Activated CD4-positive, alpha-beta T cell treated with anti-CD3 and anti-CD28 coated beads for 36 hours (primary cell): ENCODE data around the gene HAS3. TPM values are rescaled to one million over a fixed set of nuclear protein-coding genes. Genes with fewer than 3 reads are reported as not detected.
"Not testable (repeated sequence)": the region's sequence is repeated elsewhere in the genome, so short reads cannot be mapped to it uniquely, and the experiment has no call there.

Source experiments
- ATAC-seq: fragments of 200-7000 bp; cut with Tn5 transposase; one replicate; pipeline ENCODE4 v1.10.0; 2021; ENCODE audit warnings: mild to moderate bottlenecking, moderate library complexity
- CTCF ChIA-PET: fragments of 350-600 bp; sonication (Branson Sonifier 250); formaldehyde crosslinking; loops from one replicate; lab custom pipeline; 2021; ENCODE audit warnings: antibody characterized with exemption; lab: Charles Lee
- POLR2A ChIA-PET: fragments of 350-600 bp; sonication (Branson Sonifier 250); formaldehyde crosslinking; loops from one replicate; lab custom pipeline; 2021; ENCODE audit warnings: antibody characterized with exemption, inconsistent platforms; lab: Charles Lee
- DNase-seq: peaks from one replicate; pipeline ENCODE4 v3.0.0-alpha.2; 2020
- H3K27ac Mint-ChIP-seq: one replicate; pipeline ENCODE4 v1.8.0; 2021; ENCODE audit warnings: mixed read lengths
- H3K27me3 Mint-ChIP-seq: one replicate; pipeline ENCODE4 v1.8.0; 2021; ENCODE audit warnings: mixed read lengths
- H3K36me3 Mint-ChIP-seq: one replicate; pipeline ENCODE4 v1.8.0; 2021; ENCODE audit warnings: low read depth, mixed read lengths
- H3K4me1 Mint-ChIP-seq: one replicate; pipeline ENCODE4 v1.8.0; 2021; ENCODE audit warnings: mixed read lengths
- H3K4me3 Mint-ChIP-seq: one replicate; pipeline ENCODE4 v1.8.0; 2021; ENCODE audit warnings: mild to moderate bottlenecking, moderate library complexity, mixed read lengths
- H3K9me3 Mint-ChIP-seq: one replicate; pipeline ENCODE4 v1.8.0; 2021; ENCODE audit warnings: low read depth, mixed read lengths
- intact Hi-C, 2 experiments: fragments of 100-400 bp; cut with DNase I in 1 of 2; cut with micrococcal nuclease in 1 of 2; formaldehyde crosslinking; loops; one replicate each; pipeline versions ENCODE4 v1.14.2 to v1.15.1; 2022 to 2024; cut with DNase I, micrococcal nuclease
- total RNA-seq, 2 experiments: library from RNA; stranded (reverse); gene quantifications; one replicate each; pipeline ENCODE4 v1.2.3, GENCODE V29; 2021

HAS3 gene
- total RNA-seq, 2 experiments from 2014 or later: 0.39 to 0.42 TPM

- H3K4me1 Mint-ChIP-seq, H3K9me3 Mint-ChIP-seq, H3K4me3 Mint-ChIP-seq, DNase-seq, H3K27me3 Mint-ChIP-seq, H3K27ac Mint-ChIP-seq, ATAC-seq, POLR2A ChIA-PET: not testable (repeated sequence)
- peaks cover 51% of the 10 kb centered on the region for H3K36me3 Mint-ChIP-seq
- CTCF ChIA-PET: interaction anchor here (0.6 to 6.1 kb wide), 13 partner anchors 9 to 245 kb away, joined by 3 to 90 read pairs (median 4); partner anchors contain the start of genes CHTF8 and UTP4
- intact Hi-C loops: loop anchor here (1.0 kb wide), 1 partner anchor 138 kb away; no protein-coding TSS in a partner anchor
These were observed 44.2 kb downstream of the HAS3 start for GRCh38 chr16:69149621-69150020.

DNA sequence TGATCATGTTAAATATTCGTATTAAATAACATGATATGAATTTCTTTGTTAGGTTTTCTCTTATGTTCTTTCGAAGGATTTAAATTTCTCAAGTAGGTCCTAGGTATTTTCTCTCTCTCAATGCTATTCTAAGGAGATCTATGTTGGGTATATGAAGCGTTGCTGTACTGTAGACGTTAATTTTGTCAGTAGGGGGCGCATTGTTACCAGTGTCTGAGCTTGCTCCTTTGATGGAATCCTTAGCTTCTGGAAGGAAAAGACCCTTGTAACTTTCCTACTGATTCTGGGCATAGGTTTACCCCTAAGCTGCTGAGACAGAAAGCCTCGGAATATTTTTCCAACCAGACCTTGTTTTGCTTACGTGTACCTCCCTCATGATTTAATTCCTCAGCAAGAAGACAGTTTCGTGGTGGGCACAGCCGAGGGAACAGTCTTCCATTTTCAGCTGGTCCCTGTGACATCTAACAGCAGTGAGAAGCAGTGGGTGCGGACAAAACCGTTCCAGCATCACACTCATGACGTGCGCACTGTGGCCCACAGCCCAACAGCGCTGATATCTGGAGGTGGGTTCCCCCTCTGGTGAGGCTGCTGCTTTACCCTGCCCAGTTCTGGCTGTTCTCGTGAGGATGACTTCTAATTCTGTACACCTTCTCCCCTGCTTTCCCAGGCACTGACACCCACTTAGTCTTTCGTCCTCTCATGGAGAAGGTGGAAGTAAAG is 44.9 kb downstream of the HAS3 start:
- Mint-ChIP-seq H3K27ac (no peak overlapping the region), H3K4me3 (no peak overlapping the region), H3K36me3 (peaks cover 56% of the 10 kb centered on the region), H3K4me1 (no peaks in the 10 kb centered on the region), H3K27me3 (no peaks in the 10 kb centered on the region), H3K9me3 (no peaks in the 10 kb centered on the region)
- ATAC-seq (peak; percentile 78), DNase-seq (peak; percentile 60)
- CTCF ChIA-PET: interaction anchor here (0.6 to 6.1 kb wide), 17 partner anchors 8 to 559 kb away, joined by 3 to 90 read pairs (median 4); partner anchors contain the start of genes CHTF8, SNTB2 and UTP4
- intact Hi-C loops: loop anchor here (1.0 kb wide), 1 partner anchor 137 kb away; no protein-coding TSS in a partner anchor
- POLR2A ChIA-PET: no interaction called here

DNA sequence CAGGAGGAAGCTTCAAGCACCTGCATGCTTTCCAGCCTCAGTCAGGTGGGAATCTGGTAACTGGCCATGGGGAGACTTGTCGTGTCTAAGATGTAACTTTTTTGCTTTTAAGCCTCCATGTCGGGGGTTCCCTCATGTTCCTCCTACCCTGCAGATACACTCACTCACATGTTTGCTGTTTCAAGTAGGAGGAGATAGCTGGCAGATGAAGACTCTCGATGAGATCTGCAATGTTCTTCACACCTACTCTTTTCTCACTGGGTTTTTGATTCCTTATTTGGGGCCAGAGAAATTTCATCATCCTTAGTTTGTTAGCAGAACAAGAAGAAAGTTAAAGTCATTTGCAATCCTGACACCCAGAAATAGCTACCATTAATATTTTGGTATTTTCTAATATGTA is 51.7 kb downstream of the HAS3 start:
- ATAC-seq (no peak), DNase-seq (no peak)
- Mint-ChIP-seq H3K4me3 (no peak overlapping the region), H3K9me3 (no peaks in the 10 kb centered on the region), H3K27me3 (no peaks in the 10 kb centered on the region), H3K36me3 (peaks cover 68% of the 10 kb centered on the region), H3K27ac (peak overlapping the region; percentile 37), H3K4me1 (peaks cover 21% of the 10 kb centered on the region)
- intact Hi-C loops: no loop called here
- CTCF ChIA-PET: interaction anchor here (0.8 to 1.5 kb wide), 10 partner anchors 9 to 131 kb away, joined by 3 to 9 read pairs (median 3); no protein-coding TSS in a partner anchor
- POLR2A ChIA-PET: interaction anchor here (1.6 kb wide), 1 partner anchor 9 kb away, joined by 7 read pairs; no protein-coding TSS in a partner anchor

- Mint-ChIP-seq H3K27ac (peak overlapping the region; percentile 19), H3K9me3 (no peaks in the 10 kb centered on the region), H3K27me3 (no peaks in the 10 kb centered on the region), H3K4me3 (no peak overlapping the region), H3K4me1 (peaks cover 39% of the 10 kb centered on the region), H3K36me3 (peaks cover 59% of the 10 kb centered on the region)
- no peak for DNase-seq
- CTCF ChIA-PET: interaction anchor here (1.0 to 2.2 kb wide), 3 partner anchors 8 to 631 kb away, joined by 3 to 7 read pairs (median 5); no protein-coding TSS in a partner anchor
- ATAC-seq: no peak
- POLR2A ChIA-PET: interaction anchor here (0.6 kb wide), 1 partner anchor 33 kb away, joined by 3 read pairs; no protein-coding TSS in a partner anchor
- intact Hi-C loops: no loop called here
These were observed 54.7 kb downstream of the HAS3 start for GRCh38 chr16:69160192-69160591.

GRCh38 chr16:69165584-69165983 is 60.1 kb downstream of the HAS3 start:
- Mint-ChIP-seq H3K9me3 (no peaks in the 10 kb centered on the region), H3K4me3 (no peak overlapping the region), H3K27me3 (no peaks in the 10 kb centered on the region), H3K36me3 (peaks cover 65% of the 10 kb centered on the region), H3K27ac (peak overlapping the region; percentile 87), H3K4me1 (peaks cover 52% of the 10 kb centered on the region)
- DNase-seq: no peak
- POLR2A ChIA-PET: interaction anchor here (0.7 to 2.6 kb wide), 6 partner anchors 8 to 607 kb away, joined by 3 to 15 read pairs (median 6); partner anchors contain the start of gene SNTB2
- ATAC-seq: no peak
- intact Hi-C loops: loop anchor here in 1 of 2 experiments (5.0 kb wide), 1 partner anchor 122 kb away; no protein-coding TSS in a partner anchor
- CTCF ChIA-PET: interaction anchor here (0.6 to 2.4 kb wide), 11 partner anchors 10 to 226 kb away, joined by 3 to 12 read pairs (median 5); partner anchors contain the start of gene SNTB2

GRCh38 chr16:69166221-69166833 is 60.9 kb downstream of the HAS3 start:
- CTCF ChIA-PET: interaction anchor here (0.6 to 2.4 kb wide), 16 partner anchors 9 to 144 kb away, joined by 3 to 13 read pairs (median 6); partner anchors contain the start of gene SNTB2
- ATAC-seq (peak; percentile 92), DNase-seq (peak; percentile 91)
- H3K4me3 Mint-ChIP-seq: peak overlapping the region; percentile 32
- peak overlapping the region; percentile 87 for H3K27ac Mint-ChIP-seq
- intact Hi-C loops: loop anchor here (1.0 to 5.0 kb wide), 12 partner anchors 20 to 506 kb away; partner anchors contain the start of genes CHTF8 (in 2 of the 2), UTP4 (in 2 of the 2), NFAT5 (in 1 of the 2) and SNTB2 (in 1 of the 2)
- H3K27me3 Mint-ChIP-seq: no peaks in the 10 kb centered on the region
- peaks cover 64% of the 10 kb centered on the region for H3K36me3 Mint-ChIP-seq
- H3K4me1 Mint-ChIP-seq: peaks cover 52% of the 10 kb centered on the region
- no peaks in the 10 kb centered on the region for H3K9me3 Mint-ChIP-seq
- POLR2A ChIA-PET: interaction anchor here (0.6 to 2.6 kb wide), 12 partner anchors 9 to 608 kb away, joined by 3 to 15 read pairs (median 5); partner anchors contain the start of gene SNTB2

DNA sequence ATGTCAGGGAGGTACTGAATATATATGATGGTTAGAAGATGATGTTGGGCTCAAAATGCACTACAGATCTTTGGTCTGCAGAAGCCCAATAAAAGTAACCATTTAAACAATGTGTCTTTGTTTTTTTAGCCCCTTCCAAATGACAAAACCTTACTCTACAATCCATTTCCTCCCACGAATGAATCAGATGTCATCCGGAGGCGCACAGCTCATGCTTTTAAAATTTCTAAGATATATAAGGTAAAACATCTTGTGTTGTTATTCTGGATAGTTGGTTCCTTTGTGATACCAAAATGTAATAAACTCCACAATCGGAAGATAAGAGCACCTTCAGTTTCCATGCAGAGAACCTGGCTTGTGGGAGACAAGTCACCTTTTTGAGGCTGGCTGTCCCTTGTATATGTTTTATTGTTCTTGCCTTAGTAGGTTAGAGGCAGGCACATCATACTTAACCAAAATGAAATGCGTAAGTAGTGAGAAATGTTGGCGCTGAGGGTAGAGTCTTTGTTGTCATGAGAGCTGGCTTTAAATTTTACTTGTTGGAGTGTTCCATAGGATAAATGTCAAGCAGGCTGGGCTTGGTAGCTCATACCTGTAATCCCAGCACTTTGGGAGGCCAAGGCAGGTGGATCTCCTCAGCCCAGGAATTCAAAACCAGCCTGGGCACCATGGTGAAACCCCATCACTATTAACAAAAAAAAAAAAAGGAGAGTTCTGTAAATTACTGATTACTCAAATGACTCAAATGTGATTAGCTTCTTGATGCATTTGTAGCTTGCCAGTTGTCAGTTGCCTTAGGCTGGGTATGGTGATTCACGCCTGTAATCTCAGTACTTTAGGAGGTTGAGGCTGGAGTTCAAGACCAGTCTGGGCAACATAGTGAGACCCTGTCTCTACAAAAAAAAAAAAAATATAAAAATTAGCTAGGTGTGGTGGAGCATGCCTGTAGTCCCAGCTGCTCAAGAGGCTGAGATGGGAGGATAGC is 61.8 kb downstream of the HAS3 start:
- Mint-ChIP-seq H3K27ac (peak overlapping the region; percentile 87), H3K9me3 (no peaks in the 10 kb centered on the region), H3K4me3 (peak overlapping the region; percentile 38), H3K36me3 (peaks cover 63% of the 10 kb centered on the region), H3K27me3 (no peaks in the 10 kb centered on the region), H3K4me1 (peaks cover 52% of the 10 kb centered on the region)
- intact Hi-C loops: loop anchor here (1.0 to 5.0 kb wide), 12 partner anchors 19 to 507 kb away; partner anchors contain the start of genes CHTF8 (in 2 of the 2), UTP4 (in 2 of the 2), NFAT5 (in 1 of the 2) and SNTB2 (in 1 of the 2)
- peak; percentile 30 for DNase-seq
- POLR2A ChIA-PET: interaction anchor here (0.6 to 2.6 kb wide), 10 partner anchors 8 to 559 kb away, joined by 3 to 15 read pairs (median 5); partner anchors contain the start of gene SNTB2
- ATAC-seq: no peak
- CTCF ChIA-PET: interaction anchor here (0.6 to 2.2 kb wide), 14 partner anchors 9 to 143 kb away, joined by 3 to 13 read pairs (median 6); partner anchors contain the start of gene SNTB2

Other genes starting within 250 kb of the HAS3 start
- 100 to 1,000 TPM; 153 to 194 TPM for gene CHTF8, start 26.9 kb downstream of the HAS3 start, total RNA-seq
- gene UTP4, start 27.0 kb downstream of the HAS3 start, total RNA-seq: 100 to 1,000 TPM; 102 to 119 TPM
- gene SNTB2, start 81.5 kb downstream of the HAS3 start, total RNA-seq: 10 to 100 TPM; 15.7 to 17.2 TPM
- gene VPS4A, start 205.7 kb downstream of the HAS3 start, total RNA-seq: 10 to 100 TPM; 28.4 to 31.9 TPM
- gene PDF, start 224.9 kb downstream of the HAS3 start, total RNA-seq: 10 to 100 TPM; 10.1 to 19.9 TPM
- gene COG8, start 233.9 kb downstream of the HAS3 start, total RNA-seq: 10 to 100 TPM; 30.0 to 30.3 TPM
- gene NIP7, start 234.1 kb downstream of the HAS3 start, total RNA-seq: 10 to 100 TPM; 39.1 to 41.3 TPM
- 1 to 10 TPM; 1.2 to 1.3 TPM for gene TMED6, start 246.1 kb downstream of the HAS3 start, total RNA-seq